ENCODE measurements around the gene WNT5B. TPM values are rescaled to one million over a fixed set of nuclear protein-coding genes. Genes with fewer than 3 reads are reported as not detected.

Gene WNT5B
- total RNA-seq, 2 donors from 2014 or later, result 2.3 to 3.1 TPM

GRCh38 chr12:1614360-1614759 is 14.7 kb upstream of the WNT5B start:
- ATAC-seq (ENCODE audit: insufficient number of reproducible peaks, low FRiP score, low read depth) (no peak), DNase-seq (ENCODE audit: low spot score) (no peak)
- Histone ChIP-seq H3K36me3 (no peaks in the 10 kb centered on the region), H3K9me3 (no peaks in the 10 kb centered on the region), H3K4me1 (ENCODE audit: control insufficient read depth in 1 of 2, low read depth in 2 of 2) (peaks cover 11 to 18% of the 10 kb centered on the region in 2 donors), H3K4me3 (no peak overlapping the region), H3K27me3 (replicated peaks; ENCODE audit: insufficient read depth) (no peaks in the 10 kb centered on the region), H3K27ac (no peak overlapping the region)
- no peak for TF ChIP-seq CTCF (IDR thresholded peaks at IDR 0.05)

DNA sequence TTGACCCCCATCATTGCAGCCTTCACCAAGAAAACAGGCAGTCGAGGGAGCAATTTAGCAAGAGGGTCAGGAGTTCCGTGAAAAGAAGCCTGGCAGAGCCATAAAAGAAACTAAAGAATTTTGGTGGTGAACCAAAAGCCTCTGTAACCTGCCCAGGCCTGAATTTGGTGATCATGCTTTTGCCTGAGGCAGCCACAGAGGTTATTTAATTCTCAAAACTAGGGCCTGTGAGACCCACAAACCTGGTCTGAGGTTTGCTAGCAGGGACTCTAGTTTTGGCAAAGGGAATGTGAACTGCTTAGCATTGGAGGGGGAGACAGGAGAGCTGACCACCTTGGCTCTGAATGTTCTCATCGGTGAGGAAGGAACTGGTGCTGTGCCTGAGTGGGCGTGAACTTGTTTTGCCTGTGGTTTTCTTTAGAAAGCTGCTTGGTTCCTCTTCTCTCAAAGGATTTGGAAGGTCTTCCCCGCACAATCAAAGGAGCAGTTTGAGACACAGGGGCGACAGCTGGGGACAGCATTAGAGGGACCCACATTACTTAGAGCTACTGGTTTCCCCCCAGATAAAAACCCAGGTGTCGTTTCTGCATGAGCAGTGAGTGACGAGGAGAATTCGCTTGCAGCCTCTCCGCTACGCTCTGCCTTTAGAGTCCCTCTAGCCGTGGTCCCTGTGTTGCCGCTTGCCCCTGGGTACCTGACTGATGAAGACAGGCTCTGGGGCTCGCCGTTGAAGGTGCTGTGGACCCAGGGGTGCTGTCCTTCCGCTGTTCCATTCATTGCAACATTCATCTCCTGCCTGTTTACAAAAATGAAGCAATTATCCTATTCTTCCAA is 12.6 kb upstream of the WNT5B start:
- DNase-seq (ENCODE audit: low spot score) (no peak), ATAC-seq (ENCODE audit: insufficient number of reproducible peaks, low FRiP score, low read depth) (no peak)
- no peaks in the 10 kb centered on the region for H3K27me3 ChIP-seq (replicated peaks; ENCODE audit: insufficient read depth)
- H3K27ac ChIP-seq, result no peak overlapping the region
- H3K9me3 ChIP-seq, result no peaks in the 10 kb centered on the region
- peaks cover 9 to 14% of the 10 kb centered on the region in 2 donors for H3K4me1 ChIP-seq (ENCODE audit: control insufficient read depth in 1 of 2, low read depth in 2 of 2)
- H3K4me3 ChIP-seq, result no peak overlapping the region
- H3K36me3 ChIP-seq, result no peaks in the 10 kb centered on the region
- TF ChIP-seq CTCF (IDR thresholded peaks at IDR 0.05), result no peak

GRCh38 chr12:1618489-1618888 is 10.5 kb upstream of the WNT5B start:
- Histone ChIP-seq H3K27ac (no peak overlapping the region), H3K4me1 (ENCODE audit: control insufficient read depth in 1 of 2, low read depth in 2 of 2) (no peaks in the 10 kb centered on the region), H3K27me3 (replicated peaks; ENCODE audit: insufficient read depth) (no peaks in the 10 kb centered on the region), H3K4me3 (no peak overlapping the region), H3K36me3 (no peaks in the 10 kb centered on the region), H3K9me3 (no peaks in the 10 kb centered on the region)
- no peak for TF ChIP-seq CTCF (IDR thresholded peaks at IDR 0.05)
- DNase-seq (ENCODE audit: low spot score) (no peak), ATAC-seq (ENCODE audit: insufficient number of reproducible peaks, low FRiP score, low read depth) (no peak)

DNA sequence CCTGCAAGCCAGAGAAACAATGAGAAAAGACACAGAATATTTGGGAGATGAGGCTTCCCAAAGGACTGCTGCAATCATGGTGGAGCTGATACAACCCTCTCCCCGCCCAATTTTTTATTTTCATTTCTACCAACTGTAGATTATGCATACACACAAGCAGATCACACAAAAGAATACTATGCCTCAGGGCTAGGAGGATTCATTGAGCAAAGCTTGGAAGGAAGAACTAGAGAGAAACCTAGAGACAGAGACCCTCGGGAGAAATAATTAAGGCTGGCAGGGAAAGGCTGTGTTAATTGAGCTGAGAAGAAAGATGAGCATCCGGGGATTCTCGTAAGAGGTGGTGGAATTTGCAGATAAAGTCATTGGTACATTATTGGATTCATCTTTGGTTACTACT is 9.9 kb upstream of the WNT5B start:
- no peaks in the 10 kb centered on the region for H3K27me3 ChIP-seq (replicated peaks; ENCODE audit: insufficient read depth)
- no peak for DNase-seq (ENCODE audit: low spot score)
- no peak overlapping the region for H3K27ac ChIP-seq
- TF ChIP-seq CTCF (IDR thresholded peaks at IDR 0.05), result no peak
- ATAC-seq (ENCODE audit: insufficient number of reproducible peaks, low FRiP score, low read depth), result no peak
- no peak overlapping the region for H3K4me3 ChIP-seq
- no peaks in the 10 kb centered on the region for H3K4me1 ChIP-seq (ENCODE audit: control insufficient read depth in 1 of 2, low read depth in 2 of 2)
- H3K9me3 ChIP-seq, result no peaks in the 10 kb centered on the region
- no peaks in the 10 kb centered on the region for H3K36me3 ChIP-seq

- no peaks in the 10 kb centered on the region for H3K9me3 ChIP-seq
- no peaks in the 10 kb centered on the region for H3K4me1 ChIP-seq (ENCODE audit: control insufficient read depth in 1 of 2, low read depth in 2 of 2)
- DNase-seq (ENCODE audit: low spot score), result no peak
- H3K36me3 ChIP-seq, result no peaks in the 10 kb centered on the region
- no peak overlapping the region for H3K27ac ChIP-seq
- no peak for ATAC-seq (ENCODE audit: insufficient number of reproducible peaks, low FRiP score, low read depth)
- H3K4me3 ChIP-seq, result no peak overlapping the region
- TF ChIP-seq CTCF (IDR thresholded peaks at IDR 0.05), result no peak
- no peaks in the 10 kb centered on the region for H3K27me3 ChIP-seq (replicated peaks; ENCODE audit: insufficient read depth)
Measured at GRCh38 chr12:1619587-1619986, 9.4 kb upstream of the WNT5B start.

All from thoracic aorta (tissue), 2 donors.